Natural killer cell treated with Interleukin-12 subunit alpha and Interleukin-12 subunit beta and Interleukin-15 and Interleukin-18, amount 100 ng/mL, for 72 hours (primary cell): ENCODE results near the gene PARVG. TPM values are rescaled to one million over a fixed set of nuclear protein-coding genes. Genes with fewer than 3 reads are reported as not detected.
A peak's percentile ranks its signal among the peaks of the same experiment; 100 is the strongest.

Source experiments
- ATAC-seq, 2 donors: fragments of 150-1000 bp; cut with Tn5 transposase in 1 of 2; sonication (Bioruptor Pico), chemical (Tn5 transposase) in 1 of 2; 2 replicates each; pipeline ENCODE4 v1.10.0; 2021
- DNase-seq: peaks from one replicate; pipeline ENCODE4 v3.0.0; 2022; ENCODE audit warnings: low spot score
- H3K27ac Mint-ChIP-seq, 2 donors: 1 replicate in 1 of 2; 2 replicates in 1 of 2; pipeline ENCODE4 v1.8.0; 2022; ENCODE audit warnings: mixed read lengths in 2 of 2, mild to moderate bottlenecking in 1 of 2, moderate library complexity in 1 of 2
- H3K27me3 Mint-ChIP-seq, 2 donors: 1 replicate in 1 of 2; 2 replicates in 1 of 2; pipeline ENCODE4 v1.8.0; 2022; ENCODE audit warnings: mixed read lengths in 2 of 2
- H3K36me3 Mint-ChIP-seq: one replicate; pipeline ENCODE4 v1.8.0; 2022; ENCODE audit warnings: mixed read lengths
- H3K4me1 Mint-ChIP-seq, 2 donors: 1 replicate in 1 of 2; 2 replicates in 1 of 2; pipeline ENCODE4 v1.8.0; 2022; ENCODE audit warnings: low read depth in 2 of 2, mixed read lengths in 2 of 2, mild to moderate bottlenecking in 1 of 2
- H3K4me3 Mint-ChIP-seq: one replicate; pipeline ENCODE4 v1.8.0; 2022; ENCODE audit warnings: mixed read lengths
- H3K9me3 Mint-ChIP-seq: 2 replicates; pipeline ENCODE4 v1.8.0; 2022; ENCODE audit warnings: mixed read lengths
- total RNA-seq, 2 donors: library from RNA; stranded (reverse); gene quantifications; one replicate each; pipeline ENCODE4 v1.2.3, GENCODE V29; 2022

The PARVG gene
- total RNA-seq, 2 donors from 2014 or later: 64.6 to 85.8 TPM

DNA sequence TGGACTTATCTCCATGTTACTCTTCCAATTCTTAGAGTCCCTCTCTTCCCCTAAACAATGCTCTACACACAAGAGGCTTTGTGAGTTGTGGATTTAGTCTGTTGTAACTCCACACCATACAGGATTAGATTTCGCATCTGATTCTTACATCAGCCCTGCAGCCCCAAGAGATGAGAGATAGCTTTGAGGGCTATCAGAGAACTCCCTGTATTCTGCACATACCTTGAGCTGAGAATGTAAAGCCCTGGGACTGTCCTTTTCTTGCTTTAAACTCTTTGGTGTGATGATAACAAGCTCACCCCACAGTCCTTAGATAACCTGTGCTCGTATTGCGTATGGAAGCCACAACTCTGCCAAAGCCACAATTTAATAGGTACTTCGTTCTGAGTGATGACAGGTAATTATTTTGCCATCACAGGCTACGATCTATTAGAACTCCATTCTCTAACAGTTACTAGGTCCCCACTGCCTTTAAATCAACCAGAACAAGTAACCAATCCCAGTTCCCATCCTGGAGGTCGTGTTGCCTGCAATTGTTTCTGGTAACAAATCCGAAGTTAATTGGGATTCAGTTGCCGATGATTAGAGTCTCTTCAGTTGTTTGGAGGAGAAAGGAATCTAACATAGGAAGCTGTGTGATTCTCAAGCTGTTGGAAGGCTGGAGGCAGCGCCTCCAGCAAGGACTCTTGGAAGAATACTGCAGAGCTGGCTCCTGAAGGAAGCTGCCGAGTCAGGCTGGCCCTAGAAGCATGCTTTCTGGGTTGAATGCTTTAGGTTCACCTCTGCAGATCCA lies 1.3 kb upstream of the PARVG start:
- ATAC-seq (no peak), DNase-seq (no peak)
- no peaks in the 10 kb centered on the region for H3K36me3 Mint-ChIP-seq
- H3K27me3 Mint-ChIP-seq: no peaks in the 10 kb centered on the region
- no peak overlapping the region for H3K27ac Mint-ChIP-seq
- H3K4me1 Mint-ChIP-seq: peaks cover 14 to 25% of the 10 kb centered on the region in 2 donors
- no peaks in the 10 kb centered on the region for H3K9me3 Mint-ChIP-seq
- no peak overlapping the region for H3K4me3 Mint-ChIP-seq

DNA sequence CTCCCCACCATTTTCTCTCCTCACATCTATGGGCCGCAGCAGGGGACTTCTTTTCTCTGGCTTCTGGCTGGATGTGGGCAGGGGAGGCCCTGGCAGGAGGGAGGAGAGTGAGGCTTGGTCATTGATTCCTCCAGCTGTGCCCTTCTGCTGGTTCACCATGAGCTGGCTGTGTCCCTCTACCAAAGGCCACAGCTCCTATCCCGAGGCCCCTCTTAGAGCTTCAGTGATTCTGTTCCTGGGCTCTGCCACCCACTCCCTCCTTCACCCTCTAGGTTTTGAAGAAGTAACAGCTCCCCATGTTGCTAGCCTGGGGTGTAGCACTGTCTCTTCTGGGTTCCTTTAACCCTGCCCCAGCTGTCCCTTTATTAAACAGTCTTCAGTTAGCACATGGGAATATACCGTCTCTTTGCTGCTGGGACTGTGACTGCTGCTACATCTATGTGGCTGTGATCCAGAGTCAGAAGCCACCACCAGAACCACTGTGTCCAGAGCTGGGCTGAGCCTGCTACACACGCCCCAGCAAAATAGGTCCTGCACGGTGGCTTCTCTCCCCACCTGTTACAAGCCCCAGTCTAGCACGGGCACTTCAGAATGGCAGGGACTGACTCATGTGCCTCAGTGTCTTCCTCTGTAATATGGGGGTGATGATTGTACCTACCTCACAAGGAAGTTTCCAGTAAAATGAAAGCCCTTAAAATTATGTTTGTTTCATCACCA lies 578 bp upstream of the PARVG start:
- no peaks in the 10 kb centered on the region for H3K27me3 Mint-ChIP-seq
- H3K36me3 Mint-ChIP-seq: no peaks in the 10 kb centered on the region
- no peak for DNase-seq
- peak overlapping the region; percentile 78 to 88 for H3K27ac Mint-ChIP-seq
- H3K4me3 Mint-ChIP-seq: peak overlapping the region; percentile 88
- no peak for ATAC-seq
- H3K9me3 Mint-ChIP-seq: no peaks in the 10 kb centered on the region
- H3K4me1 Mint-ChIP-seq: peaks cover 18 to 25% of the 10 kb centered on the region in 2 donors

DNA sequence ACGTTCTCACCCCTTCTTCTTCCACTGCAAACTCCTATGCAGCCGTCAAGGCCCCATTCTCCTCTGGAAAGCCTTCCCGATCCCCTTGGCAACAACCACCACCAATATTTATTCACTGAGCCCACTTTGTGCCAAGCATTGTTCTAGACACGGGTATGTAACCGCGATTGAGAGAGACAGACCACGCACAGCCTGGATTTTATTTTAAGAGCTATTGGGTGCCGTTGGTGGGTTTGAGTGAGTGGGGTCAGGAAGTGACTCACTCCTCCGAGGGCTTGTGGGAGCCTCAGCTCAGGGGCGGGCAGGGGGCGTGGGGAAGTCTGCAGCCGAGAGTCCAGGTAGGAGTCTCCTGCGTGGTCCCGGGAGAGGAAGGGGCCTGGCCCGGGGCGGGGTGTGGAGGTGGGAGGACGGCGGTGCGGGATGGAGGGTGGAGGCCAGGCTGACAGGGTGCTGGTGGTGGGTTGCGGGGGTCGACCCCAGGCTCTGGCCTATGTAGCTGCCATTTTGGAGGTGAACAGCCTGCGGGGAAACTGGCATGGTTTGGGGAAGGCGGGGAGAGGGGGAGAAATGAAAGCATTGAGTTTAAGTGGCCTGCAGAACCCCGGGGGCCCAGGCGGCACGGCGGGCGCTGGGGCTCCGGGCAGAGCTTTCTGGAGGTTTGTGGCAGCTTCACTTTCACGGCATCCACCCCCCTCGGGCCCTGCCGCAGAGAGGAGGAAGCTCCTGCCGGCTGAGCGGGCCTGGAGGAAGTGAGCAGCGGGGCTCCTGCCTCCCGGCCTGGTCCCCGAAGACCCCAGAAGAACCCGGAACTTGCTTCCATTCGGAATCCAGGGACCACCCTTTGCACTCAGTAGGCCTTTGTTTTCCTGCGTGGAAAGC lies 547 bp downstream of the PARVG start:
- Mint-ChIP-seq H3K4me3 (peak overlapping the region; percentile 88), H3K27ac (peak overlapping the region; percentile 78 to 88), H3K9me3 (no peaks in the 10 kb centered on the region), H3K36me3 (no peaks in the 10 kb centered on the region), H3K4me1 (peaks cover 21 to 25% of the 10 kb centered on the region in 2 donors), H3K27me3 (no peaks in the 10 kb centered on the region)
- DNase-seq (peak; percentile 69), ATAC-seq (peak; percentile 73 to 81)

DNA sequence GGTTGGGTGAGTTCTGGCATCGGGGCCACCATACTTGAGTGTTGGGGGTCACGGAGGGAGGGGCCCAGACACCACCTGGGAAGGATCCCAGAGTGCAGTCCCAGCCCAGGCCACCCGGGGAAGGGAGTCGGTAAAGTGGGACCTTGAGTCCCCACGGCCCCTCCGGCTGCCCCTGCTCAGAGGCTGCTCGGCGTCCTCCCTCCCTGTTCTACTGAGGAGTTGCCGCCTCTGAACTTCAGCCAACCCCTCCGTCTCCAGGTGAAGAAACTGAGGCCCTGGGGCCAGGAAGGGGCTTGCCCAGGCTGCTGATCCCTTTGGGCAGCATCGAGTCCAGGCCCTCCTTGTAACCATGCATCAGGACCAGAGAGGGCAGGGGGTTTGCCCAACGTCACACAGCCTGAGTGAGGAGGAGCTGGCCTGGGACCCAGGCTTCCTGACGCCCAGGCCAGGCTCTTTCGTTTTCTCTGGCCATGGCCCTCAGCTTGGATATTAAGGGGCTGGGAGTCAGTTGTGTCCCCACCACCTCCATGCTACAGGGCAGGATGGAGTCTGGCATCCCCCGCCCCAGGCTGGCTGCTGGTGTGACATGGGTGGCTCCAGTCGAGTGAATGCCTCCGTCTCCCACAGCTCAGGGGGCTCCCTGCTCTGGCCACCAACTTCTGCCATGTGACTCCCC lies 1.3 kb downstream of the PARVG start:
- DNase-seq: no peak
- Mint-ChIP-seq H3K27ac (peak overlapping the region; percentile 78 to 88), H3K4me1 (peaks cover 21 to 25% of the 10 kb centered on the region in 2 donors), H3K9me3 (no peaks in the 10 kb centered on the region), H3K36me3 (no peaks in the 10 kb centered on the region), H3K27me3 (no peaks in the 10 kb centered on the region), H3K4me3 (peak overlapping the region; percentile 88)
- ATAC-seq: peak; percentile 47 to 57

DNA sequence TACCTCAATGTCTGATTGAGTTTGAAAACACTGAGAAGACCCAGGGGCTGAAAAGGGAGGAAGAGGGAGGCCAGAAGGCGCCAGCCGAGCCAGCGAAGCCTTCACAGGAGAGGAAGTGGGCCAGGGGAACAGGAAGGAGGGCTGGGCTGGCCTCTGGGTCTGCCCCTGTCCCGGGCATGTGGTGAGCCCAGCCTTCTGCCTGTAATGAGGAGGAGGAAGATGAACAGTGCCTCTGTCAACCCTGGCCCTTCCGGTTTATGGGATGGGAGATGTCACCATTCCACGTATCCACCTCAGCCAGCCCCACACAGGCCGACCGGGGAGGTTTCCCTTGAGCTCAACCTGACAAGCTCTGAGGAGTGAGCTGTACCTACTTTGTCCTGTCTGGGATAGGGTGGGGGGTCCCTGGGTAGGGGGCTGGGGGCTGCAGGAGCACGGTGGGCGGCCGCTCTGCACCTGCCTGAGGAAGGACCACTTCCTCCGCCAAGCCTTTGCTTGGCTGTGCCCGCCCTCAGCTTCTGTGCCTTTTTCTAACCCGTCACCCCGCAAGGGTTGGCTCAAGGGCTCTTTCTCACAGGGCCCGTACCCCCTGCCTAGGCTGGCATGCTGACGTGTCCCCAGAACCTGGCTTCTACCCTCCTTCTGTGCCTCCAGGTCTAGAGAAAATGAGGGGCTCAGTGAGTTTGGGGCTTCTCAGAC lies 2.0 kb downstream of the PARVG start:
- ATAC-seq (peak; percentile 77 to 79), DNase-seq (peak; percentile 70)
- Mint-ChIP-seq H3K9me3 (no peaks in the 10 kb centered on the region), H3K36me3 (no peaks in the 10 kb centered on the region), H3K4me3 (peak overlapping the region; percentile 88), H3K27ac (peak overlapping the region; percentile 78 to 88), H3K27me3 (no peaks in the 10 kb centered on the region), H3K4me1 (peaks cover 24 to 29% of the 10 kb centered on the region in 2 donors)

DNA sequence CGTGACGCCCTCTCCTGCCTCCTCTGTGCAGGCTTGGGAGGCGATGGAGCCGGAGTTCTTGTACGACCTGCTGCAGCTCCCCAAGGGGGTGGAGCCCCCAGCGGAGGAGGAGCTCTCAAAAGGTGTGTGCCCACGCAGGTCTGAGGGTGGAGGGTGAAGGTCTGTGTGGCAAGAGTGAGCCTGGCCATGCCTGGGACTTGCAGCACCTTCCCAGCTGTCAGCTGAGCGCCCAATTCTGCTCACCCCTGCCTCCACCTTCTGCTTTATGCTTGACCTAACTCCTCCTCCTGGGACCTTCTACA lies 2.5 kb downstream of the PARVG start:
- Mint-ChIP-seq H3K36me3 (no peaks in the 10 kb centered on the region), H3K27ac (peak overlapping the region; percentile 78 to 88)
- no peak for DNase-seq

DNA sequence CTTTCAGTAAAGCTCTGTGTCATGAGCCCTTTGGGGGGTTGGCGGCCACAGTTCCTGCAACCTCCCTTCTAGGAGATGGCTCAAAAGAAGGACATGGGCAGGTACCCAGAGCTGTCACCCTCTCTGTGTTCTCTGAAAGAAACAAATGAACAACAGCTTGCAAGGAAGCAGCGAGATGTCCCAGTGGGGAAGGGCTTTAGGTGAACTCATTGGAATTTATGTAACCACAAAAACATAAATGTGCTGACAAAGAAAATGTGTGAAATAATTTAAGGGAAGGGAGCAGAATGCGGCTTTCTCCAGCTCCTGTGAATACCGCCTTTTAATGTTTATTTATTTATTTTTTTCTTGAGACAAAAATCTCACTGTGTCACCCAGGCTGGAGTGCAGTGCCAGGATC lies 3.3 kb downstream of the PARVG start:
- Mint-ChIP-seq H3K36me3 (no peaks in the 10 kb centered on the region), H3K4me3 (no peak overlapping the region), H3K27me3 (no peaks in the 10 kb centered on the region), H3K27ac (peak overlapping the region in 1 of 2 donors; percentile 88), H3K9me3 (no peaks in the 10 kb centered on the region), H3K4me1 (peaks cover 26 to 29% of the 10 kb centered on the region in 2 donors)
- ATAC-seq (no peak), DNase-seq (no peak)

More for the DNA sequence above, 2.5 kb downstream of the PARVG start:
- no peak for ATAC-seq
- Mint-ChIP-seq H3K4me1 (peaks cover 24 to 29% of the 10 kb centered on the region in 2 donors), H3K27me3 (no peaks in the 10 kb centered on the region), H3K9me3 (no peaks in the 10 kb centered on the region), H3K4me3 (peak overlapping the region; percentile 88)

DNA sequence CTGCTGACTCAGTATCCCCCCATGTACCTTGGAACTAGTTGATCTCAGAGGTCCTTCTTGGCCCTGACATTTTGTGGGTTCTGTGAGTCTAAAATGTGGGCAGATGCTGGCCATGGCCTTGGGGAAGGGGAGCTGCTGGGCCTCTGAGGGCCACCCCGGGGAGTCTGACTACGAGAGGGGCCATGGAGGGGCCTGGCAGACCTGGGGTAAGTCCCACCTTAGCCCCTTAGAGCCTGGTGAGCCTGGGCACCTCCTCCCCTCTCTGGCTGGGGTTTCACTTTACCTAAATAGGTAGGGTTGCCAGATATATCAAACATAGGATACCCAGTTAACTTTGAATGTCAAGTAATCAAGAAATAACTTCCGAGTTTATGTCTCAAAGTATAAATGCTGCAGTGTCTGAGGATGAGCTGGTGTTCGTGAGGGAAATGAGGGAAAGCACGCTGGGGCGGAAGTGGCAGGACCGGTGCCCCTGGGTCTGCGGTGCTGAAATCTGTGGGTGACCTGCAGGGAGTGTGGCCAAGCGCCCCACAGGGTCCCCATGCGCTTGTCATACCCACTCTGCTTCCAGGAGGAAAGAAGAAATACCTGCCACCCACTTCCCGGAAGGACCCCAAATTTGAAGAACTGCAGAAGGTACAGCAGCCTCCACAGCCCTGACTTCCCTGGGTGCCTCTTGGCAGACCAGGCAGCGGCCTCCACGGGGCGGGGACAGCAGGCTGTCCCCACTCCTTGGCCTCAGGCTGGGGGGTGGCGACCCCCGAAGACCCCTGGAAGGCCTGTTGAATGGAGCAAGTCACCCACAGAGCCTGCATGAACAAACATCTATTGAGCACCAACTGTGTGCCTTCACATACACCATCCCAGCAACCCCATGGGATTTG lies 4.8 kb downstream of the PARVG start:
- no peaks in the 10 kb centered on the region for H3K36me3 Mint-ChIP-seq
- ATAC-seq: no peak
- no peaks in the 10 kb centered on the region for H3K9me3 Mint-ChIP-seq
- H3K27me3 Mint-ChIP-seq: no peaks in the 10 kb centered on the region
- DNase-seq: no peak
- H3K4me1 Mint-ChIP-seq: peaks cover 25 to 26% of the 10 kb centered on the region in 2 donors
- H3K4me3 Mint-ChIP-seq: no peak overlapping the region
- H3K27ac Mint-ChIP-seq: no peak overlapping the region

DNA sequence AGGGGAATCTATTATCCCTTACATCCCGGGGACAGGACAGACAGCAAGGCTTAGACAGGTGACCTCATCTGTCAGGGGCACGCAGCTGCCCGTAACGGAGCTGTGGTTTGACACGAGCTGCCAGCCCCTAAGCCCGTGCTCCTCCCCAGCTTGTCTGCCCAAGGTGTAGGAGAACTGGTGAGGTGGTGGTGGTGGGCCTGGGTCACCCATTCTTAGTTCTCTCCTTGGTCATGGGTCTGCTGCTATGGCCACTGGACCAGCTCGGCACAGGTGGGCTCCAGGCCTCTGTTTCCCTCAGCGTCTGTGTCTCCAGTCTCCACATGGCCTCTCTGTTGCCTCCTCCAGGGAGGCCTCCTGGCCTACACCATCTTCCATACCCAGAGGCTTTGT lies 5.4 kb downstream of the PARVG start:
- ATAC-seq: no peak
- Mint-ChIP-seq H3K4me1 (peaks cover 19 to 20% of the 10 kb centered on the region in 2 donors), H3K36me3 (no peaks in the 10 kb centered on the region), H3K4me3 (no peak overlapping the region), H3K9me3 (no peaks in the 10 kb centered on the region), H3K27me3 (no peaks in the 10 kb centered on the region), H3K27ac (no peak overlapping the region)
- DNase-seq: no peak

DNA sequence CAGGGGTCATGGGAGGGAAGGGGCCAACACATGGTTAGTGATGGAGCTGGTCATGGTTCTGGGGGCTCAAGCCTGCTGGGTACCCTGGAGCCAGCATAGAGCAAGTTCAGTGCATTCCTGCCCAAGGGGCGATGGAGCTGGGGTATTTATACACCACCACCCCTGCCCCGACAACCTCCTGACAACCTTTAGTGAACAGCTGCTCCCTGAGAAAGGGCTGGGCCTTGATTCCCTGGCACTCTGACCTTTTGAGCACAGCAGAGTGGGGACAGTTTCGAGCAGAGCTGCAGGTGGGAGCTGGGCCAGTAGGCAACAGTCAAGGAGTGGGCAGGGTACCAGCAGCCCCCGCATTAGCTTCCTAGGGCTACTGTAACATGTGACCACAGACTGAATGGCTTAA lies 6.0 kb downstream of the PARVG start:
- H3K27ac Mint-ChIP-seq: no peak overlapping the region
- H3K4me3 Mint-ChIP-seq: no peak overlapping the region
- H3K4me1 Mint-ChIP-seq: peaks cover 21 to 22% of the 10 kb centered on the region in 2 donors
- no peak for ATAC-seq
- H3K36me3 Mint-ChIP-seq: no peaks in the 10 kb centered on the region
- no peaks in the 10 kb centered on the region for H3K9me3 Mint-ChIP-seq
- DNase-seq: no peak
- H3K27me3 Mint-ChIP-seq: no peaks in the 10 kb centered on the region

DNA sequence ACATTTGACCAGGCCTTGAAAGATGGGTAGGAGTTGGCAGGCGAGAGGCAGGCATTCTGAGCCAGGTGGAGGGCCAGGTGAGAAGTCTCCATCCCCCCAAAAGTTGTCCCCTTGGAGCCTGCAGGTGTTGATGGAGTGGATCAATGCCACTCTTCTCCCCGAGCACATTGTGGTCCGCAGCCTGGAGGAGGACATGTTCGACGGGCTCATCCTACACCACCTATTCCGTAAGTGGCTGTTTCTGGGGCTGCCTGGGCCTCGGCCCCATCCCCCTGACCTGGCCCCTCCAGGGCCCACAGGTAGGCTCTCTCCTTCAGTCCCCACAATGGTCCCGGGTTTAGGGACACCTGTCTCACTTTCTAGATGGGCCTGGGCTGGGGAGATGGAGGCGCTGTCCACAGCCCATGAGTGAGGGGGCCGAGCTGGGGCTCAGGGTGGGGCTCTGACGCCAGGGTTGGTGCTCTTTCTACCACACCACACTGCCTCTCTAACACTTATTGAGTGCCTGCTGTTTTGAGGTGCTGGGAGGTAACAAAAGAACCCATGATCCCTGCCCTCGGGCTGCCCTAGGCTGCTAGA lies 7.0 kb downstream of the PARVG start:
- H3K9me3 Mint-ChIP-seq: no peaks in the 10 kb centered on the region
- DNase-seq: no peak
- no peak for ATAC-seq

DNA sequence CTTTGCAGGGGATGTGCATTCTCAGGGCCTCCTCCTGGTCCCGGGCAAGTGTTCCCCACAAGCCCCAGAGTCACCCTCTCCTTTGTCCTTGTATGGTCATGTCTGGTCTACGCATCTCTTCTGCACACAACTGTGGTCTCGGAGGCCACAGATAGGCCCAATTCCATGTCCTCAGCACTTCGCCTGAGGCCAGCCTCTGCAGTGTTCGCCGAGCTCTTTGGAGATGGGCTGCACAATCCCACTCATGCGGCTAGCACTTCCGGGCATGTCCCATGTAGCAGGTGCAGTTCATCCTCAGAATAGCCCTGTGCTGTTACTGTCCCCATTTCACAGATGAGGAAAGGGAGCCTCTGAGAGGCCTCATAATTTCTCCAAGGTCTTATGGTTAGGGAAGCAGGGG lies 7.6 kb downstream of the PARVG start:
- Mint-ChIP-seq H3K27ac (no peak overlapping the region), H3K9me3 (no peaks in the 10 kb centered on the region)
- no peak for DNase-seq

More for the DNA sequence above, 7.0 kb downstream of the PARVG start:
- Mint-ChIP-seq H3K27ac (no peak overlapping the region), H3K4me1 (peaks cover 19 to 20% of the 10 kb centered on the region in 2 donors), H3K4me3 (no peak overlapping the region), H3K27me3 (no peaks in the 10 kb centered on the region), H3K36me3 (no peaks in the 10 kb centered on the region)

More for the DNA sequence above, 7.6 kb downstream of the PARVG start:
- Mint-ChIP-seq H3K4me3 (no peak overlapping the region), H3K4me1 (peaks cover 24 to 25% of the 10 kb centered on the region in 2 donors), H3K27me3 (no peaks in the 10 kb centered on the region), H3K36me3 (no peaks in the 10 kb centered on the region)
- no peak for ATAC-seq
